ENCODE measurements around the gene NAV2.

DNA sequence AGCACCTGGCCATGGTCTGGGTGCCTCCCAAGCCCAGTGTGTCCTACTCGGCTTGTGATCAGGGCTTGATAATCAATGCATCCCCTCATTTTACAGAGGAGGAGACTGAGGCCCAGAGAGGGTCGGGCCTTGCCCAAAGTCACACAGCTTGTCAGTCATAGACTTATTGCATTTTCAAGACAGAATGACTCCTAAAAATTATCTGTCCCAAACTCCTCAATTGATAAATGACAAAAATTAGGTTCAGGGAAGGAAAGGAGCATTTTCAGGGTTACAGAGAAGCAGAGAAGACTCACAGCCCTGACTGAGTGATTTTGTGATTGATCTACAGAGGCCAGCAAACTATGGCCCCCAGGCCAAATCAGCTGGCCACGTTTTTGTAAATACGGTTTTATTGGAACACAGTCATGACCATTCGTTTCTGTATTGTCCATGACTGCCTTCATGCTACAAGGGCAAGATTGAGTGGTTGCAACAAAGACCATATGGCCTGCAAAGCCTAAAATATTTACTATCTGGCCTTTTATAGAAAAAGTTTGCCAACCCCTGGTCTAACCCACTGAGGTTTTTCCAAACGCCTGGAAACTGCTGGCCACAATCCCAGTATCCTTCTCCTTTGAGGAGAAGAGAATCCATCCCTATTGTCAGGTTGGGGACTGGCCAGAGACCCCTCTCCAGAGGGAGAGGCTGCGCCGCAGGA, 35.1 kb upstream of the NAV2 start:
- TF ChIP-seq, protein P1, sequence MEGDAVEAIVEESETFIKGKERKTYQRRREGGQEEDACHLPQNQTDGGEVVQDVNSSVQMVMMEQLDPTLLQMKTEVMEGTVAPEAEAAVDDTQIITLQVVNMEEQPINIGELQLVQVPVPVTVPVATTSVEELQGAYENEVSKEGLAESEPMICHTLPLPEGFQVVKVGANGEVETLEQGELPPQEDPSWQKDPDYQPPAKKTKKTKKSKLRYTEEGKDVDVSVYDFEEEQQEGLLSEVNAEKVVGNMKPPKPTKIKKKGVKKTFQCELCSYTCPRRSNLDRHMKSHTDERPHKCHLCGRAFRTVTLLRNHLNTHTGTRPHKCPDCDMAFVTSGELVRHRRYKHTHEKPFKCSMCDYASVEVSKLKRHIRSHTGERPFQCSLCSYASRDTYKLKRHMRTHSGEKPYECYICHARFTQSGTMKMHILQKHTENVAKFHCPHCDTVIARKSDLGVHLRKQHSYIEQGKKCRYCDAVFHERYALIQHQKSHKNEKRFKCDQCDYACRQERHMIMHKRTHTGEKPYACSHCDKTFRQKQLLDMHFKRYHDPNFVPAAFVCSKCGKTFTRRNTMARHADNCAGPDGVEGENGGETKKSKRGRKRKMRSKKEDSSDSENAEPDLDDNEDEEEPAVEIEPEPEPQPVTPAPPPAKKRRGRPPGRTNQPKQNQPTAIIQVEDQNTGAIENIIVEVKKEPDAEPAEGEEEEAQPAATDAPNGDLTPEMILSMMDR (IDR thresholded peaks at IDR 0.05; ENCODE audit: low read depth, low read length), result no peak
- TF ChIP-seq, protein P2, sequence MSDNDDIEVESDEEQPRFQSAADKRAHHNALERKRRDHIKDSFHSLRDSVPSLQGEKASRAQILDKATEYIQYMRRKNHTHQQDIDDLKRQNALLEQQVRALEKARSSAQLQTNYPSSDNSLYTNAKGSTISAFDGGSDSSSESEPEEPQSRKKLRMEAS (IDR thresholded peaks at IDR 0.05; ENCODE audit: low read depth, low read length), result no peak
- TF ChIP-seq POLR2A (IDR thresholded peaks at IDR 0.05; ENCODE audit: extremely low read depth, insufficient read length), result no peak

All from NB4 (cell line).